Ovary (tissue), 3 donors: ENCODE measurements around the gene DUS4L.

Source experiments
- CTCF ChIP-seq, 3 donors: fragments of 450-650 bp in 2 of 3; fragments of 200-600 bp in 1 of 3; IDR thresholded peaks; one replicate each; pipeline versions ENCODE4 v1.5.1 to v1.8.0; 2016 to 2022; ENCODE audit warnings: antibody characterized with exemption in 3 of 3, mild to moderate bottlenecking in 1 of 3
- EP300 ChIP-seq: sonication (generic); formaldehyde crosslinking; IDR thresholded peaks from one replicate; pipeline ENCODE4 v1.6.1; 2017; ENCODE audit warnings: antibody characterized with exemption
- POLR2A ChIP-seq: fragments of 450-650 bp; IDR thresholded peaks from one replicate; pipeline ENCODE4 v1.6.1; 2017; ENCODE audit warnings: antibody characterized with exemption, mild to moderate bottlenecking, moderate library complexity
- donor health status: DM: no; HTN: no; CAD: no.

- TF ChIP-seq CTCF (IDR thresholded peaks at IDR 0.05) (no peak), POLR2A (no peak), EP300 (no peak)
Measured at GRCh38 chr7:107596881-107597581, 33.3 kb downstream of the DUS4L start.
